HG03378 (cell line): Measurements from ENCODE around the gene SNRNP48.
A peak's percentile ranks its signal among the peaks of the same experiment; 100 is the strongest.

Experiments
- ATAC-seq: cut with Tn5 transposase; IDR thresholded peaks from one replicate; pipeline ENCODE4 v1.9.1; 2021; ENCODE audit warnings: mild to moderate bottlenecking, moderate library complexity; ENCODE audit not compliant: unreplicated experiment

Gene SNRNP48

DNA sequence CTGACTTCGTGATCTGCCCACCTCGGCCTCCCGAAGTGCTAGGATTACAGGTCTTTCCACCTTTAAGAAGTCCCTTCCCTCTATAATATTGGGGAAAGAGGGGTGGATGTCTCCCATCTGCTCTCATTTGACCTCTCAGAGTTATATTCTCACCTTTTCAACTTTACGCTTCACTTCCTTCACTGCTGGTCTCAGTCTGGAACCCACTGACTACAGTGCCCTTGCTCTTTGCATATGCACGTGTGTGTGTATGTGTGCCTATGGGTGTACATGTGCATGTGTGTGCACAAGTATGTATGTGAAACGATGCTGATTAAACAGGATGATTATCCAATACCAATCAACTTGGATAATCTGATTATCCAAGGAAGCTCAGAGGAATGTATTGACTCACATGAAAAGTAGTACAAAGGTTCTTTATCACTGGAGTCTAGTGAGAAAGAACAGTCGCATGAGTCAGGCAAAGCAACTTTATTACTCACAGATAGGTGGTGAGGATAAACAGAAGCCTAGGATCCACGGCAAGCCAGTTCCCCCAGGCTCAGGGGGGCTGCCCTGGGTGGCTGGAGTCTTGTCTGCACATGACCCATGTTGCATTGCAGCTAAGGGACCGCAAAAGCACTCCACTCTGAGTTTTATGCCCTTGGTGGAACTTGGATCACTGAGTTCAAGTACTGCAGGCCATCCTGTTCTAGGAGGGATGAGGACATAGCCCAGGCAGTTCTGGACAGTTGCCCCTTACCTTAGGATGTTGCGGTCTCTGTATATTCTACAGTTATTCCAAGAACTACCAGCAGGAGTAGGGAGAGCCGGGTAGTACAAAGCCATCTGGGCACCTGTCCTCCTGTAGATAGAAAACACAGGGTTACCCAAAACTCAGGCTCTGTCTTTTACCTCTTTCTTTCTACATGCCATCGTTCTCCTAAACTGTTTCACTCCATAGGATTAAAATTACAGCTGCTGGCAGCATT lies 50.9 kb downstream of the SNRNP48 start:
- ATAC-seq = no peak

DNA sequence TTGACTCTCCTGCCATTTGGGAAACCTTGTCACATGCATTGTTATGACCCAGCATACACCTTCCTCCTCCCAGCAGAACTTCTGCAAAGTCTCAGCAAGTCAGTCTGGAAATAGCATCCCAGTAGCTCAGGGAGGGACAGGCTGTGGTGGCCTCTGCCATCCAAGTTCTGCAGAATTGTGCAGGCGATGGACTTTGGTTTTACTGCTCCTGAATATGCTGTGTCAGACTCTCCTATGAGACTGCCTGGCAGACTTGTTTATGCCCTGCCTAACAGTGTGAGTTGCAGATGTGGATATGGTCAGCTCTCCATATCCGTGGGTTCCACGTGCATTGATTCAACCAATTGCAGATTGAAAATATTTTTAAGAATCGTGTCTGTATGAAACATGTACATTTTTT lies 52.8 kb downstream of the SNRNP48 start:
- no peak for ATAC-seq

GRCh38 chr6:7644417-7644816 lies 54.4 kb downstream of the SNRNP48 start:
- ATAC-seq = no peak

GRCh38 chr6:7646394-7646793 lies 56.4 kb downstream of the SNRNP48 start:
- no peak for ATAC-seq

DNA sequence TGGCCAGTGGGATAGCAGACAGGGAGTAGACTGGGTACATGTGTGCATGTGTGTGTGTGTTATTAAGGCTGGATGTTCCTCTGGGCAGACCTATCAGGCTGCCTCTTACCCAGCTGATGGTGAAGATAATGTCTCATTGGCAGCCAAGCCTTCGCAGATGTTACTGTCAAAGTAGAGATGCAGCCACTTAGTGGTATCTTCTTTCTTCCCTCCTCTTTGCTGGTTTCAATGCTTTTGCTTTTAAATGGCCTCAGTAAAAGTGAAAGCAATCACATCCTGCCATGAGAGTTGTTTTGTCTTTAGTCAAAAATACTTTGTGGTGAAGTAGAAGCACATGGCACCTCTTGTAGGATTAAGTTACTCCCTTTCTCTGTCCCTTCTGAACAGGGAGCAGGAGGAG lies 57.5 kb downstream of the SNRNP48 start:
- peak; percentile 68 for ATAC-seq

DNA sequence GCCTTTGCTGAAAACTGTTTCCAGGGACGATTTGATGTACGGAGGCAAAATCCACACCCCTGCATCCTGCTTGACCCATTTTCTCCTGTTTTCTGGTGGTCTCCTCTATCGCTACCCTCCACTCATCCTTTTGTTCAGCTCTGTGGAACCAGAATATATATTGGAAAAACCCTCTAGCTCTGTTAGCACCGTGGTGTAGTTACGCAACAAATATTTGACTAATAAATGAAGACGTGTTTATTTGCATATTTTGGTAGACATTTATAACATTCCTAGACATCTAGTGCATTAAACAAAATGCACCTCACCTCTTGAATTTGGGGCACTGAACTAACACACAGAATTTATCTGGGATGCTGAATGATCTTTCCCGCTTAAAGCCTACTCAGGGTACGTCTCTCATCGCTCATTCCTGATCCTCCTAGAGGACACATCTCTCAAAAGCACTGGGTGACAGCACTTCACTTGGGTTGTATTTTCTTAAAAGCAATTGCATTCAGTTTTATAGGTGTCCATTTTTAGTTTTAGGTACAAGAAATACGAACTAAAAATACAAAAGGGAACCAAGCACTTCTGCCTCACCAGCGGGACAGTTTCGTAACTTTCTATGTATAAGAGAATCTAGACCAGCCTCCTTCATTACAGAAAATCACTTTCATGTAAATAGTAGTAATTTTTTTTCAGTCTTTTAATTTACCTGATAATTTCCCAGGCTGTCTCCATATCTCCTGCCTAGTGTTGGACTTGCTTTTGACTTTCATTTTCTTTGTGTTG lies 59.2 kb downstream of the SNRNP48 start:
- no peak for ATAC-seq

- no peak for ATAC-seq
Observed at GRCh38 chr6:7650878-7651277, 60.9 kb downstream of the SNRNP48 start.

- ATAC-seq = no peak
Observed at GRCh38 chr6:7652957-7653356, 63.0 kb downstream of the SNRNP48 start.

- no peak for ATAC-seq
Observed at GRCh38 chr6:7656355-7656754, 66.4 kb downstream of the SNRNP48 start.

GRCh38 chr6:7658543-7658942 lies 68.5 kb downstream of the SNRNP48 start:
- ATAC-seq = no peak

GRCh38 chr6:7661364-7661763 lies 71.4 kb downstream of the SNRNP48 start:
- no peak for ATAC-seq
